ENCODE data around the gene GALNT17.

Gene GALNT17

GRCh38 chr7:71404726-71405345 is 272.9 kb downstream of the GALNT17 start:
- no peak for DNase-seq

GRCh38 chr7:71408271-71408670 is 276.3 kb downstream of the GALNT17 start:
- no peak for DNase-seq

- DNase-seq: no peak
Observed at GRCh38 chr7:71409550-71410157, 277.7 kb downstream of the GALNT17 start.

GRCh38 chr7:71411475-71411874 is 279.5 kb downstream of the GALNT17 start:
- no peak for DNase-seq

GRCh38 chr7:71414490-71414889 is 282.5 kb downstream of the GALNT17 start:
- DNase-seq: no peak

- DNase-seq: no peak
Observed at GRCh38 chr7:71419546-71420337, 287.8 kb downstream of the GALNT17 start.

- no peak for DNase-seq
Observed at GRCh38 chr7:71422104-71422503, 290.2 kb downstream of the GALNT17 start.

GRCh38 chr7:71424166-71425035 is 292.5 kb downstream of the GALNT17 start:
- DNase-seq: no peak

- DNase-seq: no peak
Observed at GRCh38 chr7:71429083-71429482, 297.1 kb downstream of the GALNT17 start.

- no peak for DNase-seq
Observed at GRCh38 chr7:71430246-71430645, 298.3 kb downstream of the GALNT17 start.

- no peak for DNase-seq
Observed at GRCh38 chr7:71439321-71439720, 307.4 kb downstream of the GALNT17 start.

GRCh38 chr7:71442492-71443190 is 310.7 kb downstream of the GALNT17 start:
- no peak for DNase-seq

GRCh38 chr7:71443191-71443530 is 311.2 kb downstream of the GALNT17 start:
- no peak for DNase-seq

- no peak for DNase-seq
Observed at GRCh38 chr7:71444130-71444529, 312.2 kb downstream of the GALNT17 start.

- DNase-seq: no peak
Observed at GRCh38 chr7:71453630-71454029, 321.7 kb downstream of the GALNT17 start.

GRCh38 chr7:71454981-71455380 is 323.0 kb downstream of the GALNT17 start:
- no peak for DNase-seq

GRCh38 chr7:71457021-71457420 is 325.1 kb downstream of the GALNT17 start:
- no peak for DNase-seq

GRCh38 chr7:71457846-71458590 is 326.1 kb downstream of the GALNT17 start:
- DNase-seq: no peak

GRCh38 chr7:71459132-71459531 is 327.2 kb downstream of the GALNT17 start:
- DNase-seq: no peak

GRCh38 chr7:71461572-71461971 is 329.6 kb downstream of the GALNT17 start:
- no peak for DNase-seq

GRCh38 chr7:71465741-71466189 is 333.8 kb downstream of the GALNT17 start:
- no peak for DNase-seq
